HCT116 (cell line): ENCODE data around the gene DGAT2.

Source experiments
- CEBPB ChIP-seq: IDR thresholded peaks from 2 replicates; pipeline ENCODE4 v1.6.1; 2012; ENCODE audit warnings: low read depth
- CTCF ChIP-seq, 3 experiments: fragments of 200-600 bp in 1 of 3; sonication (generic) in 1 of 3; IDR thresholded peaks in 2 of 3; conservative IDR thresholded peaks in 1 of 3; 2 replicates each; pipeline ENCODE4 v1.5.1; 2012 to 2017; ENCODE audit warnings: low read depth in 2 of 3, low read length in 2 of 3, antibody characterized with exemption in 1 of 3, borderline replicate concordance in 1 of 3, control low read depth in 1 of 3, mild to moderate bottlenecking in 1 of 3, mixed read lengths in 1 of 3, mixed run types in 1 of 3, moderate library complexity in 1 of 3; ENCODE audit not compliant: insufficient read depth in 1 of 3
- EZH2 ChIP-seq: fragments of 200-600 bp; sonication (generic); IDR thresholded peaks from 2 replicates; pipeline ENCODE4 v1.6.1; 2017; ENCODE audit warnings: antibody characterized with exemption, mixed run types
- EZH2phosphoT487 ChIP-seq: fragments of 200-600 bp; IDR thresholded peaks from 2 replicates; pipeline ENCODE4 v1.6.1; 2018; ENCODE audit warnings: antibody characterized with exemption, borderline replicate concordance
- POLR2A ChIP-seq: IDR thresholded peaks from 2 replicates; pipeline ENCODE4 v1.7.0; 2011; ENCODE audit warnings: borderline replicate concordance; ENCODE audit not compliant: insufficient read depth, insufficient read length; ENCODE audit errors: extremely low read depth
- YY1 ChIP-seq: IDR thresholded peaks from 2 replicates; pipeline ENCODE4 v1.6.1; 2011; ENCODE audit warnings: low read length, low read depth, moderate library complexity, mild to moderate bottlenecking; ENCODE audit not compliant: insufficient replicate concordance; ENCODE audit errors: extremely low read depth

DNA sequence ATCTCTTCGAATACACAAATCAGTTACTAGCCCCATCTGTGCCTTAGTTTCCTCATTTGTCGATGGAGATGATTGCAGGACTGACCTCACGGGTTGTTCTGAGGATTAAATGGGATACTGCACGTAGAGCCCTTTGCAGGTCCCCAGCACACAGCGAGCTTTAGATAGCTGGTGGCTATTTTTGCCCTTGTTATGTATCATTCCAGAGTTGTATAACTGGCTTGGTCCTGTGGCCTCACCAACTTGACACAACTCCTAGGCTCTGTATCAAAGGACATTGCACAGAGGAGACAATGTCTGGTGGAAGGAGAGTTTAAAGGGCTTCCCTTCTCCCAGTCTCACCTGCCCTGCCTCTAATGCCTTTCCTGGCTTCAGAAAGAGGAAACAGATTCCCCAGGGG is 22.8 kb upstream of the DGAT2 start:
- TF ChIP-seq CTCF (IDR thresholded peaks at IDR 0.05 in 2 of 3, conservative IDR thresholded peaks at IDR 0.05 in 1 of 3; ENCODE audit: borderline replicate concordance in 1 of 3, insufficient read depth in 1 of 3, low read depth in 2 of 3, low read length in 2 of 3) (no peak), POLR2A (no peak), EZH2 (no peak), EZH2phosphoT487 (no peak), CEBPB (no peak), YY1 (no peak)
